Gastrocnemius medialis (tissue), 4 donors: Measurements from ENCODE around the gene SLC40A1.

ENCODE experiments used
- CTCF ChIP-seq, 5 experiments: fragments of 450-650 bp in 3 of 5; fragments of 200-600 bp in 2 of 5; sonication (generic) in 2 of 5; IDR thresholded peaks in 4 of 5; conservative IDR thresholded peaks in 1 of 5; 1 replicate in 4 of 5; 2 replicates in 1 of 5; pipeline ENCODE4 v1.5.1; 2016 to 2019; ENCODE audit warnings: antibody characterized with exemption in 5 of 5, mild to moderate bottlenecking in 3 of 5, moderate library complexity in 3 of 5
- POLR2A ChIP-seq, 2 donors: fragments of 450-650 bp; IDR thresholded peaks; one replicate each; pipeline ENCODE4 v1.6.1; 2017; ENCODE audit warnings: antibody characterized with exemption in 2 of 2, mild to moderate bottlenecking in 2 of 2, moderate library complexity in 2 of 2

DNA sequence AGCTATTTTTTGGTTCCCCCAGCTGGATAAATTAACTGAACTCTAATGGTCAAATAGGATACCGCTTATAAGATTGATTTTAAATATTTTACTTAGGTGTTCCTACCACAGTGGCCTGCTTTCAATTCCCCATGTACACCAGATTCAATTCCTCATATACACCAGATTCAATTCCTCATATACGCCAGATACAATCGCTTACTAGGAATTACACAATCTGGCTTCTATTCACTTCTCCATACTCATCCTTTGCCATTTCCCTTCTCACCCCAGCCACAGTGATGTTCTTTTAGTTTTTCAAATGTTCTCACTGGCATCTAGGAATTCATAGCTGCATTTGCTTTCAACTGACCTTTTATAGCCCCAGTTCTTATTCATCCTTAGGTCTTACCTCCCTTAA lies 66.5 kb downstream of the SLC40A1 start:
- TF ChIP-seq POLR2A (IDR thresholded peaks at IDR 0.05) (no peak), CTCF (IDR thresholded peaks at IDR 0.05 in 4 of 5, conservative IDR thresholded peaks at IDR 0.05 in 1 of 5) (no peak)
